Activated T-cell treated with anti-CD3 and anti-CD28 coated beads, Interleukin-2, amount 50 U/mL, for 72 hours (primary cell): Measurements from ENCODE around the gene SLC43A1. TPM values are rescaled to one million over a fixed set of nuclear protein-coding genes. Genes with fewer than 3 reads are reported as not detected.
A peak's percentile ranks its signal among the peaks of the same experiment; 100 is the strongest.

ENCODE experiments used
- ATAC-seq, 2 donors: fragments of 150-1000 bp; cut with Tn5 transposase; replicated peaks in 1 of 2; 2 replicates each; pipeline ENCODE4 v1.10.0; 2021; ENCODE audit warnings: moderate library complexity in 2 of 2, mild to moderate bottlenecking in 1 of 2
- DNase-seq, 2 donors: peaks; one replicate each; pipeline ENCODE4 v3.0.0; 2021 to 2022; ENCODE audit warnings: mixed read lengths in 1 of 2
- H3K27ac Mint-ChIP-seq: one replicate; pipeline ENCODE4 v1.8.0; 2022; ENCODE audit warnings: mild to moderate bottlenecking, moderate library complexity, mixed read lengths
- H3K27me3 Mint-ChIP-seq: one replicate; pipeline ENCODE4 v1.8.0; 2022; ENCODE audit warnings: low read depth, mixed read lengths
- H3K36me3 Mint-ChIP-seq, 2 donors: one replicate each; pipeline ENCODE4 v1.8.0; 2022; ENCODE audit warnings: mixed read lengths in 2 of 2, mild to moderate bottlenecking in 1 of 2; ENCODE audit not compliant: insufficient read depth in 2 of 2
- H3K4me1 Mint-ChIP-seq: one replicate; pipeline ENCODE4 v1.8.0; 2022; ENCODE audit warnings: low read depth, mixed read lengths
- H3K4me3 Mint-ChIP-seq, 2 donors: one replicate each; pipeline ENCODE4 v1.8.0; 2022; ENCODE audit warnings: mild to moderate bottlenecking in 2 of 2, mixed read lengths in 2 of 2, moderate library complexity in 2 of 2
- H3K9me3 Mint-ChIP-seq, 2 donors: one replicate each; pipeline ENCODE4 v1.8.0; 2022; ENCODE audit warnings: mixed read lengths in 2 of 2
- total RNA-seq, 2 donors: library from RNA; stranded (reverse); gene quantifications; one replicate each; pipeline ENCODE4 v1.2.3, GENCODE V29; 2022

Gene SLC43A1
- total RNA-seq, 2 donors from 2014 or later = 43.6 to 53.9 TPM

- ATAC-seq = no peak
- Mint-ChIP-seq H3K27me3 (peaks cover under 1% of the 10 kb centered on the region), H3K4me3 (no peak overlapping the region)
These were observed 28.3 kb downstream of the SLC43A1 start for GRCh38 chr11:57487021-57487778.

GRCh38 chr11:57485217-57485990 lies 30.1 kb downstream of the SLC43A1 start:
- no peaks in the 10 kb centered on the region for H3K9me3 Mint-ChIP-seq
- H3K36me3 Mint-ChIP-seq = peaks cover 9 to 38% of the 10 kb centered on the region in 2 donors
- peaks cover 17% of the 10 kb centered on the region for H3K4me1 Mint-ChIP-seq
- H3K27ac Mint-ChIP-seq = no peak overlapping the region
- H3K4me3 Mint-ChIP-seq = no peak overlapping the region
- ATAC-seq (peak; percentile 66 to 73), DNase-seq (no peak)
- H3K27me3 Mint-ChIP-seq = peaks cover 18% of the 10 kb centered on the region

More at GRCh38 chr11:57487021-57487778, 28.3 kb downstream of the SLC43A1 start:
- Mint-ChIP-seq H3K27ac (no peak overlapping the region), H3K9me3 (no peaks in the 10 kb centered on the region), H3K4me1 (peaks cover 14% of the 10 kb centered on the region), H3K36me3 (peaks cover 9 to 40% of the 10 kb centered on the region in 2 donors)
- DNase-seq = no peak

- peaks cover 20% of the 10 kb centered on the region for H3K27me3 Mint-ChIP-seq
- H3K27ac Mint-ChIP-seq = no peak overlapping the region
- no peaks in the 10 kb centered on the region for H3K9me3 Mint-ChIP-seq
- H3K4me3 Mint-ChIP-seq = no peak overlapping the region
- H3K4me1 Mint-ChIP-seq = peaks cover 21% of the 10 kb centered on the region
- ATAC-seq (no peak), DNase-seq (no peak)
- peaks cover 9 to 36% of the 10 kb centered on the region in 2 donors for H3K36me3 Mint-ChIP-seq
These were observed 31.3 kb downstream of the SLC43A1 start for GRCh38 chr11:57484141-57484710.

- DNase-seq = no peak
- Mint-ChIP-seq H3K27ac (no peak overlapping the region), H3K4me3 (peak overlapping the region; percentile 35 to 71), H3K27me3 (peaks cover 20% of the 10 kb centered on the region), H3K36me3 (peaks cover 9 to 30% of the 10 kb centered on the region in 2 donors), H3K9me3 (no peaks in the 10 kb centered on the region), H3K4me1 (peaks cover 21% of the 10 kb centered on the region)
- ATAC-seq = no peak
These were observed 32.0 kb downstream of the SLC43A1 start for GRCh38 chr11:57483562-57483918.

GRCh38 chr11:57482782-57483561 lies 32.5 kb downstream of the SLC43A1 start:
- DNase-seq (peak; percentile 63 to 75), ATAC-seq (peak; percentile 64 to 66)
- Mint-ChIP-seq H3K4me1 (peaks cover 24% of the 10 kb centered on the region), H3K27ac (no peak overlapping the region), H3K9me3 (no peaks in the 10 kb centered on the region), H3K4me3 (peak overlapping the region; percentile 35 to 71), H3K27me3 (peaks cover 25% of the 10 kb centered on the region), H3K36me3 (peaks cover 9 to 25% of the 10 kb centered on the region in 2 donors)

GRCh38 chr11:57481915-57482781 lies 33.4 kb downstream of the SLC43A1 start:
- H3K27ac Mint-ChIP-seq = no peak overlapping the region
- peaks cover 5 to 17% of the 10 kb centered on the region in 2 donors for H3K36me3 Mint-ChIP-seq
- H3K4me3 Mint-ChIP-seq = peak overlapping the region in 1 of 2 donors; percentile 12
- H3K27me3 Mint-ChIP-seq = peaks cover 34% of the 10 kb centered on the region
- no peak for ATAC-seq
- H3K4me1 Mint-ChIP-seq = peaks cover 28% of the 10 kb centered on the region
- DNase-seq = no peak
- no peaks in the 10 kb centered on the region for H3K9me3 Mint-ChIP-seq

GRCh38 chr11:57481315-57481714 lies 34.2 kb downstream of the SLC43A1 start:
- H3K4me3 Mint-ChIP-seq = peak overlapping the region in 1 of 2 donors; percentile 12
- peaks cover 5 to 17% of the 10 kb centered on the region in 2 donors for H3K36me3 Mint-ChIP-seq
- H3K4me1 Mint-ChIP-seq = peaks cover 33% of the 10 kb centered on the region
- peaks cover 36% of the 10 kb centered on the region for H3K27me3 Mint-ChIP-seq
- no peaks in the 10 kb centered on the region for H3K9me3 Mint-ChIP-seq
- DNase-seq (no peak), ATAC-seq (no peak)
- H3K27ac Mint-ChIP-seq = no peak overlapping the region

- Mint-ChIP-seq H3K4me1 (peaks cover 37% of the 10 kb centered on the region), H3K36me3 (peaks cover 2 to 11% of the 10 kb centered on the region in 2 donors), H3K27me3 (peaks cover 36% of the 10 kb centered on the region), H3K9me3 (no peaks in the 10 kb centered on the region), H3K27ac (no peak overlapping the region), H3K4me3 (no peak overlapping the region)
- peak; percentile 80 to 82 for DNase-seq
- ATAC-seq = peak; percentile 53 to 61
These were observed 34.9 kb downstream of the SLC43A1 start for GRCh38 chr11:57480409-57481137.

GRCh38 chr11:57479911-57480310 lies 35.6 kb downstream of the SLC43A1 start:
- peaks cover 36% of the 10 kb centered on the region for H3K27me3 Mint-ChIP-seq
- peaks cover 38% of the 10 kb centered on the region for H3K4me1 Mint-ChIP-seq
- ATAC-seq (no peak), DNase-seq (no peak)
- H3K4me3 Mint-ChIP-seq = no peak overlapping the region
- H3K9me3 Mint-ChIP-seq = no peaks in the 10 kb centered on the region
- no peak overlapping the region for H3K27ac Mint-ChIP-seq
- peaks cover 2 to 9% of the 10 kb centered on the region in 2 donors for H3K36me3 Mint-ChIP-seq

GRCh38 chr11:57479021-57479663 lies 36.4 kb downstream of the SLC43A1 start:
- peaks cover 0 to 4% of the 10 kb centered on the region in 2 donors for H3K36me3 Mint-ChIP-seq
- no peak for ATAC-seq
- H3K4me3 Mint-ChIP-seq = no peak overlapping the region
- H3K4me1 Mint-ChIP-seq = peaks cover 40% of the 10 kb centered on the region
- no peak overlapping the region for H3K27ac Mint-ChIP-seq
- H3K27me3 Mint-ChIP-seq = peaks cover 36% of the 10 kb centered on the region
- no peaks in the 10 kb centered on the region for H3K9me3 Mint-ChIP-seq
- DNase-seq = no peak

- H3K27me3 Mint-ChIP-seq = peaks cover 36% of the 10 kb centered on the region
- H3K4me3 Mint-ChIP-seq = peak overlapping the region in 1 of 2 donors; percentile 80
- H3K36me3 Mint-ChIP-seq = no peaks in the 10 kb centered on the region
These were observed 37.9 kb downstream of the SLC43A1 start for GRCh38 chr11:57477507-57478189.

More at GRCh38 chr11:57477507-57478189, 37.9 kb downstream of the SLC43A1 start:
- H3K4me1 Mint-ChIP-seq = peaks cover 42% of the 10 kb centered on the region
- H3K9me3 Mint-ChIP-seq = no peaks in the 10 kb centered on the region
- no peak overlapping the region for H3K27ac Mint-ChIP-seq
- ATAC-seq (no peak), DNase-seq (no peak)
